Sigmoid colon (tissue), 7 donors: ENCODE measurements around the gene PLA2G2E. TPM values are rescaled to one million over a fixed set of nuclear protein-coding genes. Genes with fewer than 3 reads are reported as not detected.

Experiments
- polyA plus RNA-seq, 3 donors: library from polyadenylated mRNA; stranded (reverse); fragments of 200-250 nt; gene quantifications; one replicate each; pipeline ENCODE4 v1.2.3, GENCODE V29; 2013
- total RNA-seq, 4 donors: library from RNA; depleted of rRNA; stranded (reverse); fragments of >200 nt; gene quantifications; one replicate each; pipeline ENCODE4 v1.1.0, GENCODE V29; 2016
- donor health status: healthy with polysubstance abuse.
- donor health status: Bipolar disorder and iron deficiency.
- donor health status: healthy.

The PLA2G2E gene
- total and polyA plus RNA-seq, 7 donors, result not detected

Other genes starting within 250 kb of the PLA2G2E start
- gene TMCO4, start 123.7 kb downstream of the PLA2G2E start, total RNA-seq, result 10 to 100 TPM; 16.3 to 24.2 (median 22.0) TPM
- 10 to 100 TPM; 16.4 to 25.1 (median 17.4) TPM for gene TMCO4, start 123.7 kb downstream of the PLA2G2E start, polyA plus RNA-seq
- gene RNF186, start 108.3 kb downstream of the PLA2G2E start, total RNA-seq, result not detected
- gene RNF186, start 108.3 kb downstream of the PLA2G2E start, polyA plus RNA-seq, result 10 to 100 TPM; 13.8 to 34.3 (median 19.7) TPM
- gene OTUD3, start 41.2 kb downstream of the PLA2G2E start, total RNA-seq, result 1 to 10 TPM; 5.4 to 9.2 (median 7.5) TPM
- gene OTUD3, start 41.2 kb downstream of the PLA2G2E start, polyA plus RNA-seq, result 1 to 10 TPM in 2 of 3 donors, under 1 TPM in 1; 0.60 to 4.3 (median 1.2) TPM
- 100 to 1,000 TPM in 3 of 4 donors, 10 to 100 TPM in 1; 72.3 to 447 (median 140) TPM for gene PLA2G2A, start 56.0 kb upstream of the PLA2G2E start, total RNA-seq
- gene PLA2G2A, start 56.0 kb upstream of the PLA2G2E start, polyA plus RNA-seq, result 1,000 to 10,000 TPM in 1 of 3 donors, 100 to 1,000 TPM in 1, 10 to 100 TPM in 1; 80.7 to 1,282 (median 279) TPM
- 10 to 100 TPM; 18.6 to 45.4 (median 30.5) TPM for gene PLA2G5, start 146.6 kb upstream of the PLA2G2E start, total RNA-seq
- gene PLA2G5, start 146.6 kb upstream of the PLA2G2E start, polyA plus RNA-seq, result 1 to 10 TPM in 2 of 3 donors, under 1 TPM in 1; 0.69 to 5.4 (median 2.4) TPM
- under 1 TPM in 1 of 4 donors, not detected in 3; 0.16 TPM for gene PLA2G2D, start 195.9 kb upstream of the PLA2G2E start, total RNA-seq
- gene PLA2G2D, start 195.9 kb upstream of the PLA2G2E start, polyA plus RNA-seq, result 1 to 10 TPM in 1 of 3 donors, not detected in 2; 8.6 TPM
- gene PLA2G2F, start 215.7 kb upstream of the PLA2G2E start, total RNA-seq, result not detected
- gene PLA2G2F, start 215.7 kb upstream of the PLA2G2E start, polyA plus RNA-seq, result under 1 TPM in 2 of 3 donors, not detected in 1; 0.60 to 0.80 TPM